ENCODE results near the gene NKD2. TPM values are rescaled to one million over a fixed set of nuclear protein-coding genes. Genes with fewer than 3 reads are reported as not detected.
"Not testable (repeated sequence)": the region's sequence is repeated elsewhere in the genome, so short reads cannot be mapped to it uniquely, and the experiment has no call there.

The NKD2 gene
- polyA plus RNA-seq, 4 donors: 7.8 to 25.3 (median 15.1) TPM

- no peak for DNase-seq (ENCODE audit: low read depth in 4 of 4, low spot score in 3 of 4)
Observed at GRCh38 chr5:1054018-1054798, 45.6 kb downstream of the NKD2 start.

- no peak for DNase-seq (ENCODE audit: low read depth in 4 of 4, low spot score in 3 of 4)
Observed at GRCh38 chr5:1054799-1055775, 46.5 kb downstream of the NKD2 start.

GRCh38 chr5:1055896-1056610 is 47.5 kb downstream of the NKD2 start:
- DNase-seq (ENCODE audit: low read depth in 4 of 4, low spot score in 3 of 4): no peak

GRCh38 chr5:1056611-1057484 is 48.2 kb downstream of the NKD2 start:
- DNase-seq (ENCODE audit: low read depth in 4 of 4, low spot score in 3 of 4): no peak

GRCh38 chr5:1057485-1058082 is 49.0 kb downstream of the NKD2 start:
- DNase-seq (ENCODE audit: low read depth in 4 of 4, low spot score in 3 of 4): no peak

GRCh38 chr5:1058083-1058945 is 49.7 kb downstream of the NKD2 start:
- no peak for DNase-seq (ENCODE audit: low read depth in 4 of 4, low spot score in 3 of 4)

- no peak for DNase-seq (ENCODE audit: low read depth in 4 of 4, low spot score in 3 of 4)
Observed at GRCh38 chr5:1058988-1059883, 50.6 kb downstream of the NKD2 start.

- DNase-seq (ENCODE audit: low read depth in 4 of 4, low spot score in 3 of 4): no peak
Observed at GRCh38 chr5:1059884-1060263, 51.3 kb downstream of the NKD2 start.

- DNase-seq (ENCODE audit: low read depth in 4 of 4, low spot score in 3 of 4): no peak
Observed at GRCh38 chr5:1060535-1060981, 52.0 kb downstream of the NKD2 start.

GRCh38 chr5:1061292-1061691 is 52.7 kb downstream of the NKD2 start:
- DNase-seq (ENCODE audit: low read depth in 4 of 4, low spot score in 3 of 4): not testable (repeated sequence)

- no peak for DNase-seq (ENCODE audit: low read depth in 4 of 4, low spot score in 3 of 4)
Observed at GRCh38 chr5:1061916-1062315, 53.3 kb downstream of the NKD2 start.

- DNase-seq (ENCODE audit: low read depth in 4 of 4, low spot score in 3 of 4): no peak
Observed at GRCh38 chr5:1062761-1063568, 54.4 kb downstream of the NKD2 start.

GRCh38 chr5:1063661-1064382 is 55.2 kb downstream of the NKD2 start:
- no peak for DNase-seq (ENCODE audit: low read depth in 4 of 4, low spot score in 3 of 4)

GRCh38 chr5:1064383-1065142 is 56.0 kb downstream of the NKD2 start:
- no peak for DNase-seq (ENCODE audit: low read depth in 4 of 4, low spot score in 3 of 4)

GRCh38 chr5:1065143-1065750 is 56.6 kb downstream of the NKD2 start:
- no peak for DNase-seq (ENCODE audit: low read depth in 4 of 4, low spot score in 3 of 4)

All from left renal pelvis (tissue), 4 donors.